A549 (cell line): ENCODE data around the gene FGGY. TPM values are rescaled to one million over a fixed set of nuclear protein-coding genes. Genes with fewer than 3 reads are reported as not detected.

Experiments
- ATAC-seq, 2 experiments: fragments of 200-7000 bp in 1 of 2; fragments of >200 bp in 1 of 2; cut with Nextera tagmentation in 1 of 2; cut with Tn5 transposase in 1 of 2; 3 replicates each; pipeline versions ENCODE4 v1.8.0 to v1.9.1; 2018 to 2020; ENCODE audit warnings: mild to moderate bottlenecking in 1 of 2, moderate library complexity in 1 of 2
- CTCF ChIA-PET: fragments of 300-600 bp; sonication (Branson Sonifier 250); formaldehyde crosslinking; extraction: SDS; loops from one replicate; lab custom pipeline; 2021; ENCODE audit warnings: antibody characterized with exemption, inconsistent platforms; lab: Yijun Ruan, JAX
- POLR2A ChIA-PET: fragments of 350-600 bp; formaldehyde crosslinking; extraction: SDS; loops from one replicate; lab custom pipeline; 2021; ENCODE audit warnings: antibody characterized with exemption, inconsistent platforms; lab: Yijun Ruan, JAX
- DNase-seq, 2 experiments: peaks; one replicate each; pipeline versions ENCODE4 v3.0.0 to v3.0.0-alpha.2; 2011 to 2016; ENCODE audit warnings: low read depth in 1 of 2, low spot score in 1 of 2
- FAIRE-seq: peaks from 2 replicates; lab custom pipeline; 2011; peaks lifted over from hg19 to GRCh38; lab: Jason Lieb, UNC
- H3K27ac ChIP-seq, 2 experiments: fragments of >200 bp; sonication (Bioruptor Twin); formaldehyde crosslinking; 3 replicates each; pipeline ENCODE4 v1.5.1; 2016 to 2017
- H3K4me1 ChIP-seq: fragments of >200 bp; sonication (Bioruptor Twin); formaldehyde crosslinking; 3 replicates; pipeline ENCODE4 v1.6.1; 2016
- H3K4me2 ChIP-seq: fragments of >200 bp; sonication (Bioruptor Twin); formaldehyde crosslinking; 3 replicates; pipeline ENCODE4 v1.6.1; 2016
- H3K4me3 ChIP-seq: fragments of >200 bp; sonication (Bioruptor Twin); formaldehyde crosslinking; 3 replicates; pipeline ENCODE4 v1.5.1; 2016
- H3K9me3 ChIP-seq: fragments of >200 bp; sonication (Bioruptor Twin); formaldehyde crosslinking; 3 replicates; pipeline ENCODE4 v1.6.1; 2016
- ATOH8 ChIP-seq: fragments of 250-450 bp; sonication (Bioruptor Pico); IDR thresholded peaks from 2 replicates; pipeline ENCODE4 v1.5.0; 2020; ENCODE audit warnings: low read depth, mild to moderate bottlenecking, moderate library complexity
- BCL3 ChIP-seq: fragments of >200 bp; sonication (Bioruptor Twin); formaldehyde crosslinking; IDR thresholded peaks from 3 replicates; pipeline ENCODE4 v1.6.1; 2016
- BHLHE40 ChIP-seq: IDR thresholded peaks from 2 replicates; pipeline ENCODE4 v1.6.1; 2012; ENCODE audit warnings: low read depth, low read length, inconsistent platforms
- CBX2 ChIP-seq: fragments of 200-600 bp; sonication (generic); IDR thresholded peaks from 2 replicates; pipeline ENCODE4 v1.6.1; 2016; ENCODE audit warnings: low read depth, mild to moderate bottlenecking, borderline replicate concordance
- CTCF ChIP-seq: fragments of >200 bp; sonication (Bioruptor Twin); formaldehyde crosslinking; IDR thresholded peaks from 3 replicates; pipeline ENCODE4 v1.5.1; 2016
- EHF ChIP-seq: fragments of 250-450 bp; sonication (Bioruptor Pico); IDR thresholded peaks from 2 replicates; pipeline ENCODE4 v1.5.0; 2020; ENCODE audit warnings: mild to moderate bottlenecking
- ELK1 ChIP-seq: fragments of 150-350 bp; IDR thresholded peaks from 2 replicates; pipeline ENCODE4 v1.6.1; 2014; ENCODE audit warnings: low read depth, mild to moderate bottlenecking, low read length
- EP300 ChIP-seq, 2 experiments: fragments of >200 bp; sonication (Bioruptor Twin); formaldehyde crosslinking; IDR thresholded peaks; 2 replicates in 1 of 2; 3 replicates in 1 of 2; pipeline ENCODE4 v1.6.1; 2016 to 2017
- HES2 ChIP-seq: fragments of >200 bp; sonication (Bioruptor Twin); formaldehyde crosslinking; IDR thresholded peaks from 2 replicates; pipeline ENCODE4 v1.6.1; 2016
- HOXB13 ChIP-seq: fragments of 250-450 bp; sonication (Bioruptor Pico); IDR thresholded peaks from 2 replicates; pipeline ENCODE4 v1.5.0; 2020; ENCODE audit warnings: low read depth, mild to moderate bottlenecking, moderate library complexity
- JUN ChIP-seq, 2 experiments: fragments of >200 bp; sonication (Bioruptor Twin); formaldehyde crosslinking; IDR thresholded peaks; 2 replicates in 1 of 2; 3 replicates in 1 of 2; pipeline ENCODE4 v1.6.1; 2016 to 2017
- KDM1A ChIP-seq: fragments of 200-600 bp; sonication (generic); IDR thresholded peaks from 2 replicates; pipeline ENCODE4 v1.6.1; 2016; ENCODE audit warnings: low read depth, mild to moderate bottlenecking
- MAZ ChIP-seq: fragments of 150-350 bp; IDR thresholded peaks from 2 replicates; pipeline ENCODE4 v1.6.1; 2014; ENCODE audit warnings: antibody characterized with exemption, low read depth, low read length, borderline replicate concordance
- POLR2AphosphoS2 ChIP-seq: conservative IDR thresholded peaks from 2 replicates; pipeline ENCODE4 v1.6.1; 2012; ENCODE audit warnings: low read length, improper control_type of control experiment, inconsistent platforms
- REST ChIP-seq: fragments of 200-600 bp; sonication (generic); IDR thresholded peaks from 2 replicates; pipeline ENCODE4 v1.6.1; 2016; ENCODE audit warnings: antibody characterized with exemption, mild to moderate bottlenecking, moderate library complexity
- RNF2 ChIP-seq: fragments of 200-600 bp; sonication (generic); IDR thresholded peaks from 2 replicates; pipeline ENCODE4 v1.6.1; 2016; ENCODE audit warnings: low read depth, mild to moderate bottlenecking, antibody characterized with exemption, moderate library complexity, borderline replicate concordance
- SMC3 ChIP-seq: fragments of >200 bp; sonication (Bioruptor Twin); formaldehyde crosslinking; IDR thresholded peaks from 3 replicates; pipeline ENCODE4 v1.6.1; 2018; ENCODE audit warnings: inconsistent platforms
- TFCP2L1 ChIP-seq: fragments of 250-450 bp; sonication (Bioruptor Pico); IDR thresholded peaks from 2 replicates; pipeline ENCODE4 v1.5.0; 2021; ENCODE audit warnings: mild to moderate bottlenecking
- ZC3H11A ChIP-seq: fragments of 450-650 bp; IDR thresholded peaks from 2 replicates; pipeline ENCODE4 v1.6.1; 2014; ENCODE audit warnings: antibody characterized with exemption, mild to moderate bottlenecking
- WGBS: methylation state at CpG from one replicate; pipeline ENCODE4 v1.1.6; 2017; ENCODE audit errors: missing lambda C conversion rate; 5-methylcytosine and 5-hydroxymethylcytosine counted together
- polyA plus RNA-seq, 4 experiments: library from polyadenylated mRNA; depleted of rRNA in 3 of 4; stranded (reverse); fragments of >200 nt; fragmentation: RNase III in 1 of 4; extraction: RNeasy Plus Mini Kit Qiagen cat#74134 plus additional on column Dnase treatment in 1 of 4; gene quantifications; 2 replicates in 3 of 4; 3 replicates in 1 of 4; pipeline ENCODE4 v1.2.3, GENCODE V29; 2011 to 2017

The FGGY gene
- polyA plus RNA-seq, 2 of the 4 experiments (the other 2 are of a cell fraction): 2.9 to 4.8 TPM

GRCh38 chr1:59258412-59259032 is 38.4 kb upstream of the FGGY start:
- Histone ChIP-seq H3K4me2 (no peak overlapping the region), H3K4me1 (no peaks in the 10 kb centered on the region)
- CTCF ChIA-PET: no interaction called here
- no peak for ATAC-seq
- TF ChIP-seq ZC3H11A (no peak), CBX2 (no peak), ATOH8 (no peak), CTCF (no peak), BHLHE40 (no peak), REST (no peak), HES2 (no peak), ELK1 (no peak)
- TF ChIP-seq, all 56 proteins: peak for 0
- Histone ChIP-seq H3K27ac (no peak overlapping the region), H3K9me3 (no peaks in the 10 kb centered on the region), H3K4me3 (no peak overlapping the region)
- DNase-seq: no peak
- no peak for FAIRE-seq
- whole genome bisulfite sequencing: 70% methylated on average over 3 of the region's 3 CpGs
- POLR2A ChIA-PET: no interaction called here

GRCh38 chr1:59261537-59261936 is 35.4 kb upstream of the FGGY start:
- CTCF ChIA-PET: interaction anchor here (0.6 to 1.0 kb wide), 2 partner anchors 251 to 296 kb away, joined by 3 read pairs; no protein-coding TSS in a partner anchor
- H3K27ac ChIP-seq: no peak overlapping the region

GRCh38 chr1:59262631-59263030 is 34.3 kb upstream of the FGGY start:
- POLR2A ChIA-PET: no interaction called here
- H3K4me1 ChIP-seq: no peaks in the 10 kb centered on the region
- H3K4me3 ChIP-seq: no peak overlapping the region
- no peak overlapping the region for H3K4me2 ChIP-seq
- FAIRE-seq: no peak
- ATAC-seq: no peak
- CTCF ChIA-PET: interaction anchor here (1.0 kb wide), 1 partner anchor 250 kb away, joined by 3 read pairs; no protein-coding TSS in a partner anchor
- no peaks in the 10 kb centered on the region for H3K9me3 ChIP-seq
- H3K27ac ChIP-seq: no peak overlapping the region
- no peak for DNase-seq
- no peak for TF ChIP-seq EHF (CRISPR knock-in tag)
- TF ChIP-seq CTCF: no peak
- TF ChIP-seq CBX2: no peak
- TF ChIP-seq JUN (IDR thresholded peaks at IDR 0.05): no peak
- no peak for TF ChIP-seq SMC3
- TF ChIP-seq MAZ: no peak
- no peak for TF ChIP-seq BCL3
- no peak for TF ChIP-seq TFCP2L1 (CRISPR knock-in tag)
- TF ChIP-seq KDM1A: no peak
- TF ChIP-seq RNF2: no peak
- TF ChIP-seq ELK1: no peak
- no peak for TF ChIP-seq EP300 (IDR thresholded peaks at IDR 0.05)
- no peak for TF ChIP-seq HOXB13 (CRISPR knock-in tag)

More at GRCh38 chr1:59261537-59261936, 35.4 kb upstream of the FGGY start:
- TF ChIP-seq POLR2AphosphoS2: no peak
- Histone ChIP-seq H3K4me1 (no peaks in the 10 kb centered on the region), H3K9me3 (no peaks in the 10 kb centered on the region), H3K4me2 (no peak overlapping the region), H3K4me3 (no peak overlapping the region)
- no peak for DNase-seq
- no peak for FAIRE-seq
- no peak for ATAC-seq
- POLR2A ChIA-PET: no interaction called here
- 83% methylated on average over 1 of the region's 1 CpG for WGBS
